Activated B cell treated with CpG ODN at 0.5 μM for 24 hours (primary cell): Measurements from ENCODE around the gene TEPSIN. TPM values are rescaled to one million over a fixed set of nuclear protein-coding genes. Genes with fewer than 3 reads are reported as not detected.

Source experiments
- ATAC-seq: fragments of 200-7000 bp; cut with Tn5 transposase; one replicate; pipeline ENCODE4 v1.10.0; 2021; ENCODE audit warnings: low read depth, mild to moderate bottlenecking, moderate library complexity
- CTCF ChIA-PET: fragments of 350-600 bp; sonication (Branson Sonifier 250); formaldehyde crosslinking; loops from one replicate; lab custom pipeline; 2021; ENCODE audit warnings: antibody characterized with exemption; lab: Charles Lee
- POLR2A ChIA-PET: fragments of 350-600 bp; sonication (Branson Sonifier 250); formaldehyde crosslinking; loops from one replicate; lab custom pipeline; 2021; ENCODE audit warnings: antibody characterized with exemption; lab: Charles Lee
- DNase-seq: peaks from one replicate; pipeline ENCODE4 v3.0.0; 2022
- H3K27ac Mint-ChIP-seq: one replicate; pipeline ENCODE4 v1.8.0; 2020; ENCODE audit warnings: mixed read lengths
- H3K27me3 Mint-ChIP-seq: one replicate; pipeline ENCODE4 v1.8.0; 2021; ENCODE audit warnings: mixed read lengths
- H3K36me3 Mint-ChIP-seq: one replicate; pipeline ENCODE4 v1.8.0; 2021; ENCODE audit warnings: low read depth, mixed read lengths
- H3K4me1 Mint-ChIP-seq: one replicate; pipeline ENCODE4 v1.8.0; 2021; ENCODE audit warnings: mixed read lengths
- H3K4me3 Mint-ChIP-seq: one replicate; pipeline ENCODE4 v1.8.0; 2020; ENCODE audit warnings: mild to moderate bottlenecking, mixed read lengths
- H3K9me3 Mint-ChIP-seq: one replicate; pipeline ENCODE4 v1.8.0; 2020; ENCODE audit warnings: mixed read lengths
- CTCF ChIP-seq: fragments of 200-600 bp; IDR thresholded peaks from one replicate; pipeline ENCODE4 v1.8.0; 2022; ENCODE audit warnings: antibody characterized with exemption, mild to moderate bottlenecking
- intact Hi-C: fragments of 100-400 bp; cut with micrococcal nuclease; formaldehyde crosslinking; loops from one replicate; pipeline ENCODE4 v1.15.1; 2024
- total RNA-seq: library from RNA; stranded (reverse); gene quantifications from 2 replicates; pipeline ENCODE4 v1.2.3, GENCODE V29; 2022

The TEPSIN gene
- total RNA-seq, 1 donor from 2014 or later = 102 TPM

DNA sequence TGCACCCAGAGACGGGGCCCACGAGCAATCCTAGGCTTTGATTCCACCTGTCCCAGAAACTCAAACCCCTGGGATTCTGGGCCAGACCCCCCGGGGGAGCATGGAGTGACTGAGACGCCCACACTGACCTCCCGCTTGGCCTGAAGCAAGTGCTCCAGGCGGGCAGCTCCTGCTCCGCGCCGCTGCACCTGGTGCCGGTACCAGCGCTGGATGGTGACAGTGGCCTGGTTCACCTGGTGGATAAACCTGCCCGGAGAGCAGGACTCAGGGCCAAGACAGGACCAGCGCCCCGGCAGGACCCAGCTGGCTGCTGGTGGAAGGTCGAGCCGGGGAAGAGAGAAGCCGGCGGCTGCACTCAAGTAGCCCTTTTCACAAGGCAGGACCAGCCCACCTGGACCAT is 38.7 kb downstream of the TEPSIN start:
- H3K9me3 Mint-ChIP-seq = no peaks in the 10 kb centered on the region
- TF ChIP-seq CTCF = no peak
- CTCF ChIA-PET = no interaction called here
- H3K27ac Mint-ChIP-seq = no peak overlapping the region
- no peaks in the 10 kb centered on the region for H3K4me1 Mint-ChIP-seq
- ATAC-seq (no peak), DNase-seq (no peak)
- no peak overlapping the region for H3K4me3 Mint-ChIP-seq
- H3K27me3 Mint-ChIP-seq = no peaks in the 10 kb centered on the region
- intact Hi-C loops = no loop called here
- peaks cover 28% of the 10 kb centered on the region for H3K36me3 Mint-ChIP-seq
- POLR2A ChIA-PET = interaction anchor here (1.0 kb wide), 1 partner anchor 196 kb away, joined by 3 read pairs; no protein-coding TSS in a partner anchor

GRCh38 chr17:81199482-81199830 is 39.4 kb downstream of the TEPSIN start:
- no peaks in the 10 kb centered on the region for H3K27me3 Mint-ChIP-seq
- ChIA-PET CTCF (no interaction called here), POLR2A (no interaction called here)
- H3K9me3 Mint-ChIP-seq = no peaks in the 10 kb centered on the region
- no peak for ATAC-seq
- no peak overlapping the region for H3K4me3 Mint-ChIP-seq
- H3K27ac Mint-ChIP-seq = no peak overlapping the region
- H3K36me3 Mint-ChIP-seq = peaks cover 27% of the 10 kb centered on the region
- intact Hi-C loops = no loop called here
- no peak for TF ChIP-seq CTCF
- DNase-seq = no peak
- H3K4me1 Mint-ChIP-seq = no peaks in the 10 kb centered on the region

- ChIA-PET CTCF (no interaction called here), POLR2A (no interaction called here)
- TF ChIP-seq CTCF = no peak
- intact Hi-C loops = no loop called here
- no peak for DNase-seq
- Mint-ChIP-seq H3K4me3 (no peak overlapping the region), H3K4me1 (no peaks in the 10 kb centered on the region), H3K27ac (no peak overlapping the region), H3K36me3 (peaks cover 29% of the 10 kb centered on the region), H3K9me3 (no peaks in the 10 kb centered on the region), H3K27me3 (no peaks in the 10 kb centered on the region)
- ATAC-seq = no peak
These were observed 39.9 kb downstream of the TEPSIN start for GRCh38 chr17:81198826-81199481.

DNA sequence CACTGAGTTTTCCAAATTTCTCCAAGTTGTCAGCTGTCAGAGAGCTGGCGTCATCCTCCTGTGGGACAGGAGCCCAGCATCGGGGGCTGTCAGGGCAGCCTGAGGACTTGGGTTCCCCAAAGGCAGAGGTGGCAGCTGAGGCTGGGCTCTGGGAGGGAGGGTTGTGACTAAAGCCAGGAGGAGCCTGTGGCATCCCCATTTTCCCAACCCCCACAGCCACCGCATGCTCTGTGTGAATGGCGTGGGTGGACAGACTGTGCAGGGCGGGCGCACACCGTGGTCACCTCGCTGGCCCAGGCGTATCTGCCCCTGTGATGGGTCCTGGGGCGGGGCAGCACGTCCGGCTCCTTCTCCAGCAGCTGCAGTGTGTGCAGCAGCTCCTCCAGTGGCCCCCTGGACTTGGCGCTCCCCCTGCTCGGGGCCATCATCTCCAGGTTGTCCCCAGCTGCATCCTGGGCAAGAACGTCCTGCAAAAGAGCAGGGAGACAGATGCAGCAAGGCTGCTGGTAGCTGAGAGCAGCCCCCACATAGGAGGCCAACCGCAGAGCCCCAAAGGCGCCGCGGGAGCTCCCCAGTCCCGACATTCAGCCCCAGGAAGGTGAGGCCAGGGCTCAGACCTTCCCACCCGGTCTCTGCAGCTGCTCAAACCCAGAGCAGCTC is 40.9 kb downstream of the TEPSIN start:
- DNase-seq (no peak), ATAC-seq (no peak)
- H3K36me3 Mint-ChIP-seq = peaks cover 24% of the 10 kb centered on the region
- H3K4me1 Mint-ChIP-seq = no peaks in the 10 kb centered on the region
- ChIA-PET POLR2A (no interaction called here), CTCF (no interaction called here)
- intact Hi-C loops = no loop called here
- no peak overlapping the region for H3K27ac Mint-ChIP-seq
- no peak for TF ChIP-seq CTCF
- no peak overlapping the region for H3K4me3 Mint-ChIP-seq
- H3K27me3 Mint-ChIP-seq = no peaks in the 10 kb centered on the region
- no peaks in the 10 kb centered on the region for H3K9me3 Mint-ChIP-seq

DNA sequence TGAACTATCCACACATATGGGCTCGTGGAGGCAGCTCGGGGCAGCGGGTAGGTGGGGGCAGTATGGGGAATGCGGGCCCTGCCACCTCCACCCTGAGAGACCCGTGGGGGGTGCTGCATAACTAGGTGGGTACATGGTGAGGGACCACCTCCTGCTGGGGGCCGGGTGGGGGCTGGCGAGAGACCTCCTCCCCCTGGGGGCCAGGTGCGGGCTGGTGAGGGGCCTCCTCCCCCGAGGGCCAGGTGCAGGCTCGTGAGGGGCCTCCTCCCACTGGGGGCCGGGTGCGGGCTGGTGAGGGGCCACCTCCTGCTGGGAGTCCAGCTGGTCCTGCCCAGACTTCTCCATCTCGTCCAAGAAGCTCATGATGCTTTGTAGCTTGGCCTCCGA is 41.5 kb downstream of the TEPSIN start:
- POLR2A ChIA-PET = no interaction called here
- H3K4me3 Mint-ChIP-seq = no peak overlapping the region
- intact Hi-C loops = no loop called here
- H3K27ac Mint-ChIP-seq = no peak overlapping the region
- H3K9me3 Mint-ChIP-seq = no peaks in the 10 kb centered on the region
- no peaks in the 10 kb centered on the region for H3K4me1 Mint-ChIP-seq
- DNase-seq (no peak), ATAC-seq (no peak)
- CTCF ChIA-PET = no interaction called here
- H3K27me3 Mint-ChIP-seq = no peaks in the 10 kb centered on the region
- no peak for TF ChIP-seq CTCF
- H3K36me3 Mint-ChIP-seq = peaks cover 21% of the 10 kb centered on the region
